HS-5 (cell line): ENCODE measurements around the gene GFOD2.

Experiments
- DNase-seq: peaks from one replicate; pipeline ENCODE4 v3.0.0-alpha.2; 2012; ENCODE audit warnings: low read depth

Gene GFOD2

GRCh38 chr16:67672306-67672705 lies 46.8 kb downstream of the GFOD2 start:
- no peak for DNase-seq

- DNase-seq, result no peak
Observed at GRCh38 chr16:67669499-67670101, 49.5 kb downstream of the GFOD2 start.

- no peak for DNase-seq
Observed at GRCh38 chr16:67668495-67669157, 50.5 kb downstream of the GFOD2 start.

- DNase-seq, result peak; percentile 45
Observed at GRCh38 chr16:67667817-67668494, 51.2 kb downstream of the GFOD2 start.

GRCh38 chr16:67667453-67667816 lies 51.7 kb downstream of the GFOD2 start:
- no peak for DNase-seq

- DNase-seq, result peak; percentile 22
Observed at GRCh38 chr16:67666559-67667452, 52.3 kb downstream of the GFOD2 start, which contains the start of the genes C16orf86 and ENKD1. Gene C16orf86, plus strand, starts transcription at chr16:67666814. Its CDS starts 157 bp downstream, at chr16:67666971. Gene ENKD1, minus strand, starts transcription at chr16:67666750. Its CDS starts 308 bp downstream, at chr16:67666442.

- no peak for DNase-seq
Observed at GRCh38 chr16:67666032-67666551, 53.0 kb downstream of the GFOD2 start.

- DNase-seq, result no peak
Observed at GRCh38 chr16:67665598-67665997, 53.5 kb downstream of the GFOD2 start.

GRCh38 chr16:67664871-67665270 lies 54.2 kb downstream of the GFOD2 start:
- no peak for DNase-seq

- DNase-seq, result no peak
Observed at GRCh38 chr16:67664258-67664657, 54.9 kb downstream of the GFOD2 start.

GRCh38 chr16:67663877-67664222 lies 55.3 kb downstream of the GFOD2 start:
- no peak for DNase-seq

GRCh38 chr16:67663151-67663876 lies 55.8 kb downstream of the GFOD2 start:
- DNase-seq, result no peak

- no peak for DNase-seq
Observed at GRCh38 chr16:67662653-67663010, 56.5 kb downstream of the GFOD2 start.

GRCh38 chr16:67661886-67662652 lies 57.0 kb downstream of the GFOD2 start:
- no peak for DNase-seq

GRCh38 chr16:67661101-67661761 lies 57.9 kb downstream of the GFOD2 start:
- DNase-seq, result no peak

GRCh38 chr16:67660564-67661028 lies 58.5 kb downstream of the GFOD2 start, which contains the start of gene PARD6A:
Gene PARD6A, plus strand, starts transcription at chr16:67660960. Its CDS starts 79 bp downstream, at chr16:67661039.
- peak; percentile 68 for DNase-seq

- DNase-seq, result no peak
Observed at GRCh38 chr16:67659675-67660563, 59.2 kb downstream of the GFOD2 start, which contains the start of gene ACD. Gene ACD, minus strand, starts transcription at chr16:67660260. Its CDS starts 40 bp downstream, at chr16:67660220.

GRCh38 chr16:67658849-67659674 lies 60.1 kb downstream of the GFOD2 start:
- no peak for DNase-seq
